A172 (cell line): ENCODE measurements around the gene PACS2. TPM values are rescaled to one million over a fixed set of nuclear protein-coding genes. Genes with fewer than 3 reads are reported as not detected.

Experiments
- DNase-seq: peaks from one replicate; pipeline ENCODE4 v3.0.0-alpha.2; 2015; ENCODE audit warnings: low spot score
- total RNA-seq: library from RNA; depleted of rRNA; stranded (reverse); fragments of >200 nt; shearing (Covaris generic); gene quantifications from 2 replicates; pipeline ENCODE4 v1.2.3, GENCODE V29; 2014

The PACS2 gene
- total RNA-seq, 1 experiment from 2014 or later: 35.9 TPM

DNA sequence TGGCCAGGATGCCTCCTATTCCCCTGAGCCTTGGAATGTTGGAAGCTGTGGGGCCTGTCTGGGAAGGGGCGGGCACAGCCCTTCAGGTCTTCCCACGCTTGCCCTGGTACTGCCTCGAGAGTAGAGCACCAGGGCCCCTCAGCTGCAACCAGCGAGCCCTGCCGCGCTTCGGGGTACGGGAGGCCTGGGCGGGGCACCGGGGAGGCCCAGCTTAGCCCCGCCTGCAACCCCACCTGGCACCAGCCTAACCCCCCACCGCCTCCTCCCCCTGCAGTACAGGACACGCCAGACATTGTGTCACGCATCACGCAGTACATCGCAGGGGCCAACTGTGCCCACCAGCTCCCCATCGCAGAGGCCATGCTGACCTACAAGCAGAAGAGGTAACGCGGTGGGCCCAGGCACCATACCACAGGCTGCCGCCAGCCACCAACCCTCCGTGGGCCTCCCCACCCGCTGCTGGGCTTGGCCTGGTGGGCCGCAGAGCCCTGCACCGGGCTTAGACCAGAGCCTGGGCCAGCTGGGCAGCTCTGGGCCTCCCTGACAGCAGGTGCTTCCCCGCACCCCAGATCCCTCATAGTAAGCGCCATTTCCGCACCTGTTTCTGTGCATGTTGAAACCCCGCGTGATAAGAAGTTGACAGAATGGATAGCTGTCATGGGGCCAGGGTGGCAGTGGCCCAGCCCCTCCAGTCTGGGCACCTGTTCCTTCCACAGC lies 70.2 kb downstream of the PACS2 start:
- no peak for DNase-seq

DNA sequence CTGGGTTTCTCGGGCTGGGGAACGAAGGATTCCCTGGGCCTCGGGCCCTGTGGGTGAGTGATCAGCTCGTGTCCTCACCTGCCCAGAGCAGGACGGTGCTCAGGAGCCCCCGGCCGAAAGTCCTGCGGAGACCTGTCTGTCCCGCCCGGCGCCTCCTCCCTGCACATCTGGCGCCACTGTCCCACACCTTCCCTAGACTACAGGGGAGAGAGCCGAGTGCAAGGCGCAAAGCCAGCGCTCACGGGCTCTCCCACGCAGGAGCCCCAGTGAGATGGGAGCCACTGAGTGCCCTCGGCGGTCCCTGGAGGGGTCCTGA lies 70.7 kb downstream of the PACS2 start:
- DNase-seq: no peak

DNA sequence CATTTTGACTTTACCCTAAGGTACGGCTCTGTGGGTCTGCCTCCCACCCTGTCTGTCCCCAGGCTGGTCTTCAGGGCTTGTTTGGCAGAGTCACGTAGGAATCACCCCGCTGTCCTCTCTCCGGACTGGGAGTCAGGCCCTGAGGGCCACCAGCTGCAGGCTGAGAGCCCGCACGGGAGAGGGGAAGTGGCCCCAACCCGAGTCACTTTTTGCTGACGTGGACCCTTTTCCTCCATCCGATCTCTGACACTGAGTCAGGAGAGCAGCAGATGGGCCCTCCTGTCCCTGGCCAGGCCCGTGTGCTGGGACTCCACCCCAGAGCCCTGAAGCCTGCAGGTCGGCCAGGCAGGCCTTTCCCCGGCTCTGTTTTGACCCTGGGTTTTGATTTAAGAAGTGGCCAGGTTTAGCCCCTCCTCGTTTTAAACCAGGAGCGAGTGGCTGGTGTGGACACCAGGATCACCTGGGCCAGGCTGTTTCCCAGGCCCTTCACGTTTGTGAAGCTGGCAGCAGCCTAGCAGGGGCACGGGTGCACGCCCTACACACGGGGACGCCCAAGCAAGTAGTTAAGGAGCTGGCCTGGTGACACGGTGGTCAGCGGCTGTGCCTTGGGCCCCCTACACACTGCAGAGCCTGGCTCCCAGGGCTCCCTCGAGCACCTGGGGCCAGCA lies 71.3 kb downstream of the PACS2 start:
- DNase-seq: no peak

DNA sequence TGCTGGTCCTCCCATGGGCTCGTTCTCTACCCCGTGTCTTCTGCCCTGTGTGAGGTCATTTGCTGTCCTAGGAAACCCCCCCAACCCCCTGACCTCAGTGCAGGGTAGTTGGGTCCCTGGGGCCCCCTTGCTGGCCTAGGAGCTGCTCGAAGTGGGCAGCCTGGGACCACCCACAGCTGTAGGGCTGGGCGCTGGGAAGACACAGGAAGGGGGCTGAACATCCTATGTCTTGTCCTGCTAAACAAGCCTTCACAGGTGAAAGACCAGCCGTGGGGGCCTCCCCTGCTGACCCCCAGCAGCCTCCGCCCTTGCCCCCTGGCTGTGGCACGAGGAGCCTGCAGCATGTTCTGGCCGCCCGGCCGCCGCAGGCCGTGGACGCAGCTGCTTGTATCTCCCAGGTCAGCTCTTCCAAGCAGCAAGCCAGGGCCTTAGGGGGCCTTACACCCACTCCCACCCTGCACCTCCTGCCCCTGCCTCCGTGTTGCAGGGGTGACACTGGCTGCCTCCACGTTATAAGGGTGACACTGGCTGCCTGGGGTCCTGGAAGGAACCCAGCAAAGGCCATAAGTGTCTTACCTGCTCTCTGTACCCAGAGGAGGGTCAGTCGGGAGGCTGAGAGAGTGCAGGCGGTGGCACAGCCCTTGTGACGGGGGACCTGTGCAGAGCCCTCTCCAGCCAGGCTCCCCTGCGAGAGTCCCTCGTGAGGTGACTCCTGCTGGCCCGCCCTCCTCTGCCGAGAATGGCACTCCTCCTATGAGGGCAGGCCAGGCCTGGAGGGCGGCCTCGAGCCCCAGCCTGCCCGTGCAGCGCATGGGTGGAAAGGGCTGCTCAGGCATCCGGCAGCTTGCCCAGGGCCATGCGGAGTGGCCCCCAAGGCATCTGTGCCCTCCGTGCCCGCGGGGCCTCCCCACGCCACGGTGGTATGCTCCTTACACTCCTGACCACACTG lies 72.3 kb downstream of the PACS2 start:
- no peak for DNase-seq

DNA sequence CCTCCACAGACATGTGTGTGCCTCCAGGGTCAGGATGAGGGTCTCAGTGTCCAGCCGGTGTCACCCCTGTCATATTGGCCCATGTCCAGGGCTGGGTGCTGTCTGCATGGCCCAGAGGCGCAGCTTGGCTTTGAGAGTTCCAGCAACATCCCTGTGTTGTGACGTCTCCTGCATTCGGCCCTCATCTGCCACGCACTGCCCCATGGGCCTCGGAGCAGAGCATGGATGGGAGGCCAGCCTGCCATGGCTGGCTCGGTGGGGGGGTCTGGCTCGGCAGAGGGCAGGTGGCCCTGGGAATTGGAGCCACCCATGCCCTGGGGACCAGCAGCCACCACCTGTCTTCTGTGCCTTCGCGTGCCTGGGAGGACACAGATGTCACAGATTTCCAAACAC lies 73.0 kb downstream of the PACS2 start:
- DNase-seq: no peak

DNA sequence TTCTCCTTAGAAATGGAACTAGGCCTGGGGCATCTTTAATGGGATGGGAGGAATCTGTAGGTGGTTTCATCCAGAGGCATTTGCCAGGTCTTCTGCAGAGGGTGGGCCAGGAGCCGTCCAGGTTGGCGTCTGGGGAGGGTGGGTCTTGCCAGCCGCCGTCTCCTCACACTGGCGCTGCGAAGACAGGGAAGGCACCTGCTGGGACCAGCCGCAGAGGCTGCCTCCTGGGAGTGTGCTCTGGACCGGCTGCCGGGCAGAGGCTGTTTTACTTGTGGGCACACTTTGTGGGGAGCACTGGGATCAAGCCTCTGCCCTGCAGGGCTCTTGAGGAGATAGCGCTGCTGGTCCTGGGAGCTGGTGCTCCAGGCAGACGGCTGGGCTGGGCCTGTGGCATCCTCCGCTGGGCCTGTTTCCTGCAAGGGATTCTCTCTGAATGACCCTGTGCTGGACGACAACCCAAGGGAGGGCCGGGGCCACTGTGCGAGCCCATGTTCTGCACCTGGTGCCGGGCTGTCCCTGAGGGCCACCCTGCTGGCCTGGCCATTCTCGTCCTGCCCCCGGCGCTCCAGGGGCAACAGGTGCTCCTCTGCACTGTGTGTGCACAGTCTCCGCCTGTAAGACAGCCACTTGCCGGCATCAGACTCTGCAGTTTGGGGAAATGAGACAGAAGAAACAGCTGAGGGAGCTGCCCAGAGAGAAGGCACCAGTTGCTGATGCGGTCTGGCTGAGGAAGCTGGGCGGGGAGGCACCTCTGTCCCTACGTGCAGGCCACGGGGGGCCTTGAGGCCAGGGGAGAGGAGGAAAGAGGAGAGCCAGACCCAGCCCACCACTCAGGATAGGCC lies 73.8 kb downstream of the PACS2 start:
- DNase-seq: no peak

DNA sequence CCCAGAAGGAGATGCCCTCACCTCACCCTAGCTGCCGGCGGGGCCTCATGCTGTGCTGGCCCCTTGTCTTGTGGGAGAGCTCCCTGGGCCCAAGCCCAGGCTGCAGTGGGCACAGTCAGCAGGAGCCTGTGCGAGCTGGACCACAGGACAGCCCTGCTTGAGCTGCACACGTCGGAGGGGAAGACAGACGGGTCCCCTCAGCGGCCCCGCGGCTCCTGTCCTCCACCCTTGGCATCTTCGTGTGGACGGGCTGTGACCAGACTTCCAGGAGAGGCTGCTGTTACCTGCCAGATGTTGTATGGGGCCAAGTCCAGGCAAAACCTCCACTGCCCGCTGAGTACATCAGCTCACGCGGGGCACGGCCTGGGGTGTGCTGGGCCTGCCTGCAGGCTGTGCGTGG lies 74.4 kb downstream of the PACS2 start:
- DNase-seq: no peak

DNA sequence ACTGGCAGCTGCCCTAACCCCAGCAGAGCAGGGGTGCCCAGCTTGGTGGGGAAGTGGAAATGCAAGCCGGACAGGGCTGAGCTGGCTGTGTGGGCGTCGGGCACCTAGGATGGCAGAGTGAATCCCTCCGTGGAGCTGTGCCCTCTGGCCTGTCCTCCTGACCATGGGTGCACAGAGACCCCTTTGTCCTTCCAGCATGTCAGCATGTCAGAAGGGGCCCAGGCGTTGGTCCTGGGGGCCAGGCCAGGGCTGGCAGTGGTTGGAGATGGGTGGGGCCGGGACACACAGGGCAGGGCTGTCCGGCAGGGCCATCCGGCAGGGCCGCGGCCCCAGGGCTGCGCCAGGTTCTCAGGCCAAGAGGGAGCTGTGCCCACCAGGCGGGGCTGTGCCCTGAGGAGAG lies 75.0 kb downstream of the PACS2 start:
- DNase-seq: no peak

DNA sequence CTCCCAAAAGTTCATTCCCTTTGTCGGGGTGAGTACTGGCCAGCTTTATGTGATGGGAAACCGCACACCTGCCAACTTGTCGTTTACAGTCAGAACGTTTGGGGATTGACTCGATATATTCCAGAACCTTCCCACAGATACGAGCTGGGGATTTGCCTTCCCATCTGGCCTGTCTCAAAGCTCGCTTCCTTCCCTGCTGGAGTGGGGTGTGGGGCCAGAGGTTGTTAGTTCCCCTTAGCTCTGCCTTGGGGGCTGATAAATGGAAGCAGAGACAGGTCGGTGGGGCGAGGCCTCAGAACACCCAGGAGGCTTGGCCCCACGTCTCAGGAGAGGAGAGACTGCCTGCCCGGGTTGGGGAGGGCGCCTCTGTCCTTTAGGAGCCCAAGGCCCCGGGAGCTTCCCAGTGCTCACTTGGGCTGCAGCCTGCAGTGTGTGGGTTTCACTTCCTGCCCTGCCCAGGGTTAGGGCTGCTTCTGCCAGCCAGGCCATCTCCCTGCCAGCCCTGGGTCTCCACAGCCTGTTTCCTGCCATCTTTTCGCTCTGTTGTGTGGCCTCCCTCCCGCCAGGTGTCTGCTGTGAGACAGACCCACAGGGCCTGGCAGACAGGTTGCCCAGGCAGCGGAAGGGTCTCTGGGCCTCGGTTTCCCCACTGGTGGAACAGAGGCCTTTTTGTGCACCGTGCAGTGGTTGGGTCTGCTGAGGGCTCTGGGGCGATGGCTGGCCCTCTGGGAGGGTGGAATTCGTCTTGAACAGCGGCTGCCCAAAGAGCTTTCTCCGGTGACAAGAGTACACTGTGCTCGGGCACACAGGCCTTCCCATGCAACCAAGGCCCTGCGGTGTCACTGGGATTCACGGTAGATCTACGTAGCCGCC lies 75.7 kb downstream of the PACS2 start:
- DNase-seq: no peak

DNA sequence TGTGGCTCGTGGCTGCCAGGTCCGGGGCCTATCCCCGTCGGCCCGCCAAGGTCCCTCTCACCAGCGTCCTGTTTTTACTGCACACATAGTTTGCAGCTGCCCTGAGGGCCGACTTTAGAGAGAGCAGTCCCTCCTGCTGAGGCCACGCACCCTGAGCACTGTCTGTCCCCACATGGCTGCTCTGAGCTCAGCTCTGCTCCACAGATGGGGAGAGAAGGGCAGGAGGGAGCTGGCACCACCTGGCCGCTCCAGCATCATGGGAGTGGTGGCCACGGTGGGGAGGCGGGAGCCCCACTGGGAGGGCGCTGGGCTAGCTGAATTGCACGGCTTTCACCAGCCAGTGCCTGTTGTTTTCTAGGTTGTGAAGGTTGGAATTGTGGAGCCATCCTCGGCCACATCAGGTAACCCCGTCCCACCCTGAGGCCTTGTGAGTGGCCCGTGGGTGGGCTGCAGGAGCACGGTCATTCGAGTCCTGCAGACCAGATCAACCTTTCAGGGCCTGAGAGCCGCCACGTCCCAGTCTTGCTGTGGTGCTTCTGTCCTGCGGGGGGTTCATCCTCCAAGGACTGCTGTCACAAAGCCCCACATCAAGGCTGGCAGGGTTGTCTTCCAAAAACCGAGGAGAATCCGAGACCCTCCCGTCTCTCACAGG lies 76.4 kb downstream of the PACS2 start:
- no peak for DNase-seq

DNA sequence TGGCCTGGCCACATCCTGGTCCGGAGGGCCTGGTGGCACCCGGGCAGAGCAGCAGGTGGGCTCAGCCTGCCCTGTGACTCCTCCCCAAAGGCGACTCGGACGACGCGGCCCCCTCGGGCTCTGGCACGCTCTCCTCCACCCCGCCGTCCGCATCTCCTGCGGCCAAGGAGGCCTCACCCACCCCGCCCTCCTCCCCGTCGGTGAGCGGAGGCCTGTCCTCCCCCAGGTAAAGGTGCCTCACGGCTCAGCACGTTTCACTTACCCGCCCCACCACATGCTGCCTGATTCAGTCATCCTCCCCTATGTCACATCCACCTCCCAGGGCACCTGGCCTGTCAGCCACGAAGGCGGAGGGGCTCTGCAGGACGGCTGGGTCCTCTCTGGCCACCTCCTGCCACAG lies 77.0 kb downstream of the PACS2 start:
- DNase-seq: no peak

DNA sequence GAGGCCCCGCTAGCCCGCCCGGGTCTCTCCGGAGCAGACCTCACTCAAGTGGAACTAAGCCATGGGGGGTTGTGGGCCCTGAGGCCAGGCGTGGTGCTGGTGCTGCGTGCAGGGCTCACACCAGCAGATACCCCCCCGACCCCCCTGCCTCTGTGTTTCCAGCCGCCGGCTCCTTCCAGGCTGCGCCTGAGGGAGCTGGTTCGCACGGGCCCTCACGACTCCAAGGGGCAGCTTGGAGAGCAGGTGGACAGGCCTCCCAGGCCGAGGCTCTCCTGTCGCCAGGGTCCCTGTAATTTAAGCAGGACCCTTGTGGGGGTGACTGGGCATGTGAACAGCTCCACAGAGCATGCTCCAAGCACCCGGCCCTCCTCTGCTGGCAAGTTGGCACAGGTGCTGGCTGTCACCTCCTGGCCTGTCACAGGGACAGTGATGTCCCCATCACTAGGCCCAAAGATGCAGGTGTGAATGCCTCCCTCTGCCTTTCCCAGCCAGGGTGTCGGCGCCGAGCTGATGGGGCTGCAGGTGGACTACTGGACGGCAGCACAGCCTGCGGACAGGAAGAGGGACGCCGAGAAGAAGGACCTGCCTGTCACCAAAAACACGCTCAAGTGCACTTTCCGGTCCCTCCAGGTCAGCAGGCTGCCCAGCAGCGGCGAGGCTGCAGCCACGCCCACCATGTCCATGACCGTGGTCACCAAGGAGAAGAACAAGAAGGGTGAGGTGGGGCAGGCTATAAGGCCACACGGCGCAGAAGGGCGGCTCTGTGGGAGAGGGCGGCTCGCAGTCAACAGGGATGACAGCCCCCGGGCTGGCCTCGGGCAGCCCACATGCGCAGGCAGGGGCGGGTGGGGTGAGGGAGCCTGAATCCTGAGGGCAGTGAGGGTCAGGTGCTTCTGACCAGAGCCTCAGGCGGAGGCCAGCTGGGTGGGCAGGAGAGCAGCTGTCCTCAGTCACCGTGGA lies 77.9 kb downstream of the PACS2 start:
- DNase-seq: no peak

DNA sequence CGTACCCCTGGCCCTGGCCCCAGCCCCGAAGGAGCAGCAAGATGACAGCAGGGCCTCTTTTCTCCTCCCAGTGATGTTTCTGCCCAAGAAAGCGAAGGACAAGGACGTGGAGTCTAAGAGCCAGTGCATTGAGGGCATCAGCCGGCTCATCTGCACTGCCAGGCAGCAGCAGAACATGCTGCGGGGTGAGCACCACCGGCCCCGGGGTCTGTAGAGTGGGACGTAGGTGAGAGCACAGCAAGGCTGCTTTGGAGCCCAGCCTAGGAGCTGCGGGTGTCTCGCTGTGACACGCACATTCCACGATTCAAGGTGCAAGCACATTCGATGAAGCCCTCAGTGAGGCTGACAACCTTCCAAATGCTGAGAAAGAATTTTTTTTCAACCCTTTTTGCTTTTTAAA lies 78.6 kb downstream of the PACS2 start:
- DNase-seq: no peak

DNA sequence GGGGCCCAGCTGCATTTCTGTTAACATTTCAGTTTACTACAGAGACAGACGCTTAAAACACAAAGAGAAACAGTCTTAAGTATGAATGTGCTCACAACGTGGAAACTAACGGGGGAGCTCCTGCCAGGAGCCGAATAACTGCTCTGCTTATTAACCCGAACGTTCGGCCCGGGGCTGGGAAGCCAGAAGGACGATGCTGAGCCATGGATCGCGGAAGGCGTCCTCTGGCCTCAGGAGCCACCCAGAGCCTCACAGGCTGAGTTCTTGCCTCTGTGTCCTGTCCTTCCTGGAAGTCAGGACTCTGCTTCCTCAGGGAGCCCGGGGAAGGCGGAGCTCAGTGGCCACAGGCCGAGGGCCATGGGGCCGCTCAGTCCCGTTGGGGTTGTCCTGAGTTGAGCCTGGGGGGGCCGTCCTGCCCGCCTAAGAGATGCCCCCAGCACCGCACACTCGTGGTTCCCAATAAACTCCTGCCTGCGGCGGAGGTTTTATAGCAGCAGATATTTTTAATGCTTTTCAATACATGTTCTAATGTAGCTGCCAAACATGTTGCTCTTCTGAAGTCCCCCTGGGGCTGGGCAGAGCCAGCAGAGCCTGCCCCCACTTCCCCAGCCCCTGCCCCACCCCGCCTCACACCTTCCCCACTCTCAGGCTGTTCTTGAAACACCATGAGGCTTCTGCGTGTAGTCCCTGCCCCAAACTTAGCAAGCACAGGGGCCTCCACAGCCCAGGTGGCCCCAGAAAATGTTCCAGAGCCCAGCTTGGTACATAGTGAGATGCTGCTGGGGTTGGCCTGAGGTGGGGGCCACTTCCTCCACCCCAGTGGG lies 80.4 kb downstream of the PACS2 start:
- no peak for DNase-seq

DNA sequence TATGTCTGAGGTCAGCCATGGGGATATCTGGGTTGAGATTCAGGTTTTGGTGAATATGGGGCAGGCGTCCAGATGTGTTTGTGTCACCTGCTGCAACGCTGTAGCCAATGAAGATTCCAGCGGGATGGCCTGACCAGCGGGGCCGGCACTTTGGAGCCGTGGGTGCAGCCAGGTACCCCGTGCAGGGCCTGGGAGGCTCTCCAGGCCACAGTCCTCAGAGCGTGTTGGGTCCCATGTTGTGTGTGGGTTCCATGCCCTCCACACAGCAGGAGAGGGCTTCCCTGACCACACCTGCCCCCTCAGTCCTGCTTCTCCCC lies 80.9 kb downstream of the PACS2 start:
- no peak for DNase-seq

DNA sequence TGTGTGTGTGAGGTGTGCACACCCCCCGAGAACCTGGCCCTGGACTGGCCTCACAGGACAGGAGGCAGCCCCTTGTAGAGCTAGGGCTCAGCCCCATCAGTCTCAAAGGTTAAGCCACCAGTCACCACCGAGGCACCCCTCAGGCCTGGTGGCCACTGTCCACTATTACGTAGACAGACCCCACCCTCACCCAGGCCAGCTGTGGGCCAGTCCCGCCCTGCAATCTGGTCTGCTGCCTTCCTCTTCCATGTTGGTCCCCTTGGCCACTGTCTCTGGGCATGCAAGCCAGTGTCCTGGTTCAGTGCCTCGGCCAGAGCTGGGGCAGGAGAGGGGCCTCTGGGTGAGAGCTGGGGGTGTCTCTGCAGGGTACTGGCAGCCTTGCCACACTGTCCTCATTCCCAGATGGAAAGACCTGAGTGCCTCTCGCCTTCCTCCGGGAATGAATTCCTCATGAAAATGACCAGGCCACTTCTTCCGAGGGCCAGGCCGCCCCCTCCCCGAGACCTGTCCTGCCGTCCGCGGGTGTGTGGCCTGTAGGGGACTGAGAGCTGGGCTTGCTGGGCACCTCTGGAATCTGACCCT lies 82.9 kb downstream of the PACS2 start:
- DNase-seq: no peak

DNA sequence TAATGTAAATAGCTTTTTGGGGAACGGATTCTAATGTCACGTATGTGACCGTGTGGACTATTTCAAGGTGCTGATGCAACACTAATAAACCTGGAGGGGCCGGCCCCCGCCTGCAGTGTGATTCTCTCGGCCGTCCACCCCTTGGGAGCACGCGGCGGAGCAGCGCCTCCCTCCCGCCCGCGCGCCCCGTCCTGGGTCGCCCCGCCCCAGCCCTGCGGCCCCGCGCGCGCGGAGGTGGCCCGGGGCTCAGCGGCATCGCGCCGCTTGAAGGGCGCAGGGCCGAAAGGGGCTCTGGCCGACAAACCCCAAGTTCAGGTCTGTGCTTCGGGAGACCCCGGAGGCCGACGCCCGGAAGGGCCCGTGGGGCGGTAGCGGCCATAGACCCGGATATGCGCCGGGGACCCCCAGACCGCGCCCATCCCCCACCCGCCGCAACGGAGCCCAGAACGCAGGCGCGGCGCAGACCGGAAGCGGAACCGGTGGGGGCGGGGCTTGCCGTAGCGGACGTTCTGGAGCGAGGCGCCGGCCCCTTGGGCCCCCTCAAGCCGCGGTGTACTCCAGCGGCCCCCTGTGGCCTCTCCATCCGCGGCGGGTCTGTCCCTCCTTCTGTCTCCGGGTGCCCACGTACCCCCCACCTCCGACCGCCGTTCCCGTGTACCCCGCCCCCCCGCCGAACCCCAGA lies 83.6 kb downstream of the PACS2 start, which contains the start of gene TEX22:
Gene TEX22 (plus strand): TSS at position 495 of the 682 bp plus-strand sequence. CDS start 803 bp downstream, outside the sequence.
- peak; percentile 34 for DNase-seq
